DOHH2 (cell line): ENCODE measurements around the gene ENPEP.

Source experiments
- H3F3A ChIP-seq: fragments of 200-600 bp; sonication (generic), shearing (Covaris generic); 2 replicates; pipeline ENCODE4 v1.6.0; 2016; ENCODE audit warnings: antibody characterized with exemption, mild to moderate bottlenecking; ENCODE audit not compliant: control insufficient read depth, insufficient read depth
- H3K27ac ChIP-seq: fragments of 200-600 bp; sonication (generic); 2 replicates; pipeline ENCODE4 v1.5.1; 2014; ENCODE audit warnings: low read depth, mild to moderate bottlenecking, low read length, moderate library complexity
- H3K27me3 ChIP-seq: fragments of 200-600 bp; sonication (generic); 2 replicates; pipeline ENCODE4 v1.6.1; 2014; ENCODE audit warnings: mild to moderate bottlenecking, low read length, mixed read lengths; ENCODE audit not compliant: control insufficient read depth
- H3K36me3 ChIP-seq: fragments of 200-600 bp; sonication (generic); 2 replicates; pipeline ENCODE4 v1.6.1; 2014; ENCODE audit warnings: mild to moderate bottlenecking, low read length, moderate library complexity, mixed read lengths; ENCODE audit not compliant: control insufficient read depth
- H3K4me1 ChIP-seq: fragments of 200-600 bp; sonication (generic); 2 replicates; pipeline ENCODE4 v1.6.1; 2014; ENCODE audit warnings: mild to moderate bottlenecking, low read length, mixed read lengths; ENCODE audit not compliant: control insufficient read depth
- H3K4me2 ChIP-seq: fragments of 200-600 bp; sonication (generic); 2 replicates; pipeline ENCODE4 v1.6.0; 2014; ENCODE audit warnings: mild to moderate bottlenecking, low read length, moderate library complexity
- H3K4me3 ChIP-seq: fragments of 200-600 bp; sonication (generic); 2 replicates; pipeline ENCODE4 v1.5.1; 2014; ENCODE audit warnings: mild to moderate bottlenecking, low read length, mixed read lengths
- H3K79me2 ChIP-seq: fragments of 200-600 bp; sonication (generic); 2 replicates; pipeline ENCODE4 v1.6.1; 2014; ENCODE audit warnings: mild to moderate bottlenecking, low read length, mixed read lengths; ENCODE audit not compliant: control insufficient read depth
- H3K9me2 ChIP-seq: fragments of 200-600 bp; sonication (generic); replicated peaks from 2 replicates; pipeline ENCODE4 v1.6.1; 2014; ENCODE audit warnings: mild to moderate bottlenecking, low read length, mixed read lengths; ENCODE audit not compliant: control insufficient read depth
- H3K9me3 ChIP-seq: fragments of 200-600 bp; sonication (generic); 2 replicates; pipeline ENCODE4 v1.6.1; 2014; ENCODE audit warnings: antibody characterized with exemption, low read length, mixed read lengths; ENCODE audit not compliant: control insufficient read depth, insufficient read depth
- H4K20me1 ChIP-seq: fragments of 200-600 bp; sonication (generic); 2 replicates; pipeline ENCODE4 v1.6.0; 2014; ENCODE audit warnings: low read depth, mild to moderate bottlenecking, antibody characterized with exemption, low read length, moderate library complexity; ENCODE audit not compliant: control insufficient read depth, insufficient read depth
- EZH2phosphoT487 ChIP-seq: fragments of 200-600 bp; sonication (generic); IDR thresholded peaks from 2 replicates; pipeline ENCODE4 v1.6.1; 2017; ENCODE audit warnings: borderline replicate concordance, mild to moderate bottlenecking, antibody characterized with exemption, low read length, moderate library complexity, mixed read lengths
- TF ChIP-seq, protein P1 (sequence below): fragments of 200-600 bp; sonication (generic); IDR thresholded peaks from one replicate; pipeline ENCODE4 v1.5.1; 2014; ENCODE audit warnings: antibody characterized with exemption, mild to moderate bottlenecking, low read depth, low read length; ENCODE audit not compliant: poor library complexity, severe bottlenecking

Gene ENPEP

DNA sequence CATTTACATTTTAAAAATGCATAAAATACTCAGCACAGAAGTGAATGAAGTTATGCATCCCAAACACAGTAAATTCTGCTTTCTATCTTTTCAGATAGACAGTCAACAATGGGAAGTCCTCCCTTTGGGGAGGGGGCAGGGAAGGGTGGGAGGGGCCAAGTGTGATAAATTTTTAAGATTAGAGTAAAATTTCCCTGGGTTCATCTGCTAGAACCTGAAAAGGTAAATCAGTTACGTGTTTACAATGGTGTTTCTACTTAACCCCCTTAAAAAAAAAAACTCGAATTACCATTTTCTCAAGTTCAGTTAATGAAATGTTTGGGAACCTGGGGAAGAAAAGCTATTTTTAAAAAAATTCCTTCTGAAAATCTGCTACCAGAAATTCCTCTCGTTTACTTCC, 137.8 kb downstream of the ENPEP start:
- no peaks in the 10 kb centered on the region for H3K36me3 ChIP-seq
- H3F3A ChIP-seq, result no peaks in the 10 kb centered on the region
- peaks cover 11% of the 10 kb centered on the region for H3K27me3 ChIP-seq
- H4K20me1 ChIP-seq, result no peaks in the 10 kb centered on the region
- no peaks in the 10 kb centered on the region for H3K9me3 ChIP-seq
- H3K4me1 ChIP-seq, result no peaks in the 10 kb centered on the region
- H3K9me2 ChIP-seq, result no peaks in the 10 kb centered on the region
- TF ChIP-seq, protein P1, sequence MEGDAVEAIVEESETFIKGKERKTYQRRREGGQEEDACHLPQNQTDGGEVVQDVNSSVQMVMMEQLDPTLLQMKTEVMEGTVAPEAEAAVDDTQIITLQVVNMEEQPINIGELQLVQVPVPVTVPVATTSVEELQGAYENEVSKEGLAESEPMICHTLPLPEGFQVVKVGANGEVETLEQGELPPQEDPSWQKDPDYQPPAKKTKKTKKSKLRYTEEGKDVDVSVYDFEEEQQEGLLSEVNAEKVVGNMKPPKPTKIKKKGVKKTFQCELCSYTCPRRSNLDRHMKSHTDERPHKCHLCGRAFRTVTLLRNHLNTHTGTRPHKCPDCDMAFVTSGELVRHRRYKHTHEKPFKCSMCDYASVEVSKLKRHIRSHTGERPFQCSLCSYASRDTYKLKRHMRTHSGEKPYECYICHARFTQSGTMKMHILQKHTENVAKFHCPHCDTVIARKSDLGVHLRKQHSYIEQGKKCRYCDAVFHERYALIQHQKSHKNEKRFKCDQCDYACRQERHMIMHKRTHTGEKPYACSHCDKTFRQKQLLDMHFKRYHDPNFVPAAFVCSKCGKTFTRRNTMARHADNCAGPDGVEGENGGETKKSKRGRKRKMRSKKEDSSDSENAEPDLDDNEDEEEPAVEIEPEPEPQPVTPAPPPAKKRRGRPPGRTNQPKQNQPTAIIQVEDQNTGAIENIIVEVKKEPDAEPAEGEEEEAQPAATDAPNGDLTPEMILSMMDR, result no peak
- TF ChIP-seq EZH2phosphoT487, result no peak
- no peak overlapping the region for H3K4me2 ChIP-seq
- H3K27ac ChIP-seq, result no peak overlapping the region
- H3K79me2 ChIP-seq, result no peaks in the 10 kb centered on the region
- no peak overlapping the region for H3K4me3 ChIP-seq

DNA sequence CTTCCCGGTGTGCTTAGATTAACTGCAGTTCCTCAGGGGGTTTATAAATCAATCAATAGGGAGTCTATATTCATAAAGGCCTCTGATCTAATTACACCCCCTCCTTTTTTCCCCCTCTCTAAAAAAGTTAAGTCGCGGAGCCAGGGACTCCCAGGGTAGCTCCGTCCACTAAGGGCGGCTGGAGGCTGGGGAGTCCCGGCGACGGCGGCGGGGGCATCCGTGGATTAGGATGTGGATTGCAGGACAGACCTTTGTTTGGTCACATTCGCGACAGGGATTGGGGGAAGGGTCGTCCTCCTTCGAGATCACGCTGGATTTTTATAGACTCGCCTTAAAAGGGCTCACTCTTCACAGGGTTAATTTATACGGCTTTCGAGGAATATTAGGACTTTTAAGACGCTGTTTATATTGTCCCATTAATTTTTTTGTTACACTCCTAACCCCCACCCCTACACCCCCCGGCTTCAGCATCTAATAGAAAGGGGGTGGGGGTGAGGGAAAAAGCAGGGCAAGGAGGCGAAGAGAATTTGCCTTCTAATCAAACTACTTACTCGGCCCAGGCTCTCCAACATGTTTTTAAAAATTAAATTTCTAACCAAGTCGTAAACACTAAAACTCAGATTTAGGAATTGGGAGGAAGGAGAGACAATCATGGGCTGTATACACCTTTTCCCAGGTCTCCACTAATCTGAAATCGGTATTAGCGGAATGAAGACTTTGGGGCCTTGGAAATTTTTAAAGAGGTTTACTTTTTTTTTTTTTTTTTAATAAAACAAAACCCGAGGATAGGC, 138.4 kb downstream of the ENPEP start:
- Histone ChIP-seq H3K9me3 (no peaks in the 10 kb centered on the region), H4K20me1 (no peaks in the 10 kb centered on the region), H3K4me1 (no peaks in the 10 kb centered on the region), H3K4me2 (no peak overlapping the region), H3K36me3 (no peaks in the 10 kb centered on the region), H3K27ac (no peak overlapping the region), H3F3A (no peaks in the 10 kb centered on the region), H3K4me3 (no peak overlapping the region), H3K27me3 (peaks cover 11% of the 10 kb centered on the region), H3K79me2 (no peaks in the 10 kb centered on the region), H3K9me2 (no peaks in the 10 kb centered on the region)
- no peak for TF ChIP-seq EZH2phosphoT487
- TF ChIP-seq, protein P1, result no peak
